ENCODE data around the gene DYRK1A. TPM values are rescaled to one million over a fixed set of nuclear protein-coding genes. Genes with fewer than 3 reads are reported as not detected.
A peak's percentile ranks its signal among the peaks of the same experiment; 100 is the strongest.

The DYRK1A gene
- total and polyA plus RNA-seq, 2 experiments from 2014 or later, result 4.2 to 61.7 TPM

- no peak overlapping the region for H3K4me3 ChIP-seq
- no peak overlapping the region for H3K27ac ChIP-seq
- DNase-seq (ENCODE audit: low read depth in 1 of 2, low spot score in 1 of 2), result no peak
- no peaks in the 10 kb centered on the region for H3K27me3 ChIP-seq
- TF ChIP-seq, protein P1, sequence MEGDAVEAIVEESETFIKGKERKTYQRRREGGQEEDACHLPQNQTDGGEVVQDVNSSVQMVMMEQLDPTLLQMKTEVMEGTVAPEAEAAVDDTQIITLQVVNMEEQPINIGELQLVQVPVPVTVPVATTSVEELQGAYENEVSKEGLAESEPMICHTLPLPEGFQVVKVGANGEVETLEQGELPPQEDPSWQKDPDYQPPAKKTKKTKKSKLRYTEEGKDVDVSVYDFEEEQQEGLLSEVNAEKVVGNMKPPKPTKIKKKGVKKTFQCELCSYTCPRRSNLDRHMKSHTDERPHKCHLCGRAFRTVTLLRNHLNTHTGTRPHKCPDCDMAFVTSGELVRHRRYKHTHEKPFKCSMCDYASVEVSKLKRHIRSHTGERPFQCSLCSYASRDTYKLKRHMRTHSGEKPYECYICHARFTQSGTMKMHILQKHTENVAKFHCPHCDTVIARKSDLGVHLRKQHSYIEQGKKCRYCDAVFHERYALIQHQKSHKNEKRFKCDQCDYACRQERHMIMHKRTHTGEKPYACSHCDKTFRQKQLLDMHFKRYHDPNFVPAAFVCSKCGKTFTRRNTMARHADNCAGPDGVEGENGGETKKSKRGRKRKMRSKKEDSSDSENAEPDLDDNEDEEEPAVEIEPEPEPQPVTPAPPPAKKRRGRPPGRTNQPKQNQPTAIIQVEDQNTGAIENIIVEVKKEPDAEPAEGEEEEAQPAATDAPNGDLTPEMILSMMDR (IDR thresholded peaks at IDR 0.05; ENCODE audit: low read depth, low read length), result no peak
- H3K4me1 ChIP-seq (ENCODE audit: low read depth), result peaks cover 34% of the 10 kb centered on the region
- no peaks in the 10 kb centered on the region for H3K9me3 ChIP-seq (ENCODE audit: low read depth)
- H3K36me3 ChIP-seq, result no peaks in the 10 kb centered on the region
Measured at GRCh38 chr21:37381883-37382585, 15.5 kb downstream of the DYRK1A start.

DNA sequence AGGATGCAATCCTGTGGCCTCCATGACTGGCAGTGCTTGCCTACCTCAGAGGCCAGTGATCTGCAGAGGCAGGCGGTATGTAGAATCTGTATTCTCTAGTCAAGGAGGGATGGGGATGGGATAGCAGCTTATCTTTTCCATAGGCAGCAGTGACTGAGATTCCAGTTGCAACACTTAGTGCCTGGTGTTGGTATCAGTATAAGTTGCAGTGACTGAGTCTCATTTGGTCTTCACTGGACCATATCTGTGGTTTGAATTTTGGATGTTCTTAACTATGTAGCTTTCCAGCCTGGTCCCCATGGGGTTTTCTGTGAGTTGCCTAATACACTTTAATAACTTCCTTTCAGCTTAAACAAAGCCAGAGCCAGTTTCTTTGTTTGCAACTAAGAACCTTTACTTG, 16.5 kb downstream of the DYRK1A start:
- Histone ChIP-seq H3K4me3 (no peak overlapping the region), H3K9me3 (ENCODE audit: low read depth) (no peaks in the 10 kb centered on the region), H3K27ac (no peak overlapping the region), H3K4me1 (ENCODE audit: low read depth) (peaks cover 34% of the 10 kb centered on the region), H3K27me3 (no peaks in the 10 kb centered on the region), H3K36me3 (no peaks in the 10 kb centered on the region)
- TF ChIP-seq, protein P1 (IDR thresholded peaks at IDR 0.05; ENCODE audit: low read depth, low read length), result no peak
- peak in 1 of 2 donors; percentile 78 for DNase-seq (ENCODE audit: low read depth in 1 of 2, low spot score in 1 of 2)

DNA sequence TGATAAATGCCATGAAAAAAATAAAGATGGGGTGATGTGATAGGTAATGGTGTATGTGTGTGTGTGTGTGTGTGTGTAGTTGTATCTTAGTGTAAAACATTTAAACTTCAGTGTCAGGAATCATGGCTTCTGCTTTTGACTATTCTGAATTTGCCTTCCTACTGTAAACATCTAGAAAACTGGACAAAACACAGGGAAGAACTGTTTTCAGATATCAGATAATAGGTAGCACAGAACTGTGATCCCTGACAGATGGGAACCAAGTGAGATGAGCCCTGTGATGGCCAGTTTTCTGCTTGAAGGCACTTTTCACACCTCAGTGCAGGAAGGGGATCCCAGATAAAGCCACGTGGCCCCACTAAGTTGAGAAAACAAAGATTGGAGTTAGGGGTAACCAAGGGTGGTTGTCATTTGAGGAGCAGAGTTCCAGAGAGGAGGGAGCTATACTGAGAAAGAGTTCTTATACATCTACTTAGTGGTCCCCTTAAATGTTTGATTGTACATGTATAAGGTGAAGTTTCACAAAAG, 17.3 kb downstream of the DYRK1A start:
- H3K9me3 ChIP-seq (ENCODE audit: low read depth), result no peaks in the 10 kb centered on the region
- no peak overlapping the region for H3K4me3 ChIP-seq
- TF ChIP-seq, protein P1 (IDR thresholded peaks at IDR 0.05; ENCODE audit: low read depth, low read length), result no peak
- H3K36me3 ChIP-seq, result no peaks in the 10 kb centered on the region
- H3K27me3 ChIP-seq, result no peaks in the 10 kb centered on the region
- H3K27ac ChIP-seq, result no peak overlapping the region
- DNase-seq (ENCODE audit: low read depth in 1 of 2, low spot score in 1 of 2), result no peak
- peaks cover 28% of the 10 kb centered on the region for H3K4me1 ChIP-seq (ENCODE audit: low read depth)

- H3K9me3 ChIP-seq (ENCODE audit: low read depth), result no peaks in the 10 kb centered on the region
- no peaks in the 10 kb centered on the region for H3K27me3 ChIP-seq
- H3K4me1 ChIP-seq (ENCODE audit: low read depth), result peaks cover 22% of the 10 kb centered on the region
- TF ChIP-seq, protein P1 (IDR thresholded peaks at IDR 0.05; ENCODE audit: low read depth, low read length), result no peak
- DNase-seq (ENCODE audit: low read depth in 1 of 2, low spot score in 1 of 2), result no peak
- no peak overlapping the region for H3K27ac ChIP-seq
- no peak overlapping the region for H3K4me3 ChIP-seq
- no peaks in the 10 kb centered on the region for H3K36me3 ChIP-seq
Measured at GRCh38 chr21:37384416-37384815, 17.8 kb downstream of the DYRK1A start.

DNA sequence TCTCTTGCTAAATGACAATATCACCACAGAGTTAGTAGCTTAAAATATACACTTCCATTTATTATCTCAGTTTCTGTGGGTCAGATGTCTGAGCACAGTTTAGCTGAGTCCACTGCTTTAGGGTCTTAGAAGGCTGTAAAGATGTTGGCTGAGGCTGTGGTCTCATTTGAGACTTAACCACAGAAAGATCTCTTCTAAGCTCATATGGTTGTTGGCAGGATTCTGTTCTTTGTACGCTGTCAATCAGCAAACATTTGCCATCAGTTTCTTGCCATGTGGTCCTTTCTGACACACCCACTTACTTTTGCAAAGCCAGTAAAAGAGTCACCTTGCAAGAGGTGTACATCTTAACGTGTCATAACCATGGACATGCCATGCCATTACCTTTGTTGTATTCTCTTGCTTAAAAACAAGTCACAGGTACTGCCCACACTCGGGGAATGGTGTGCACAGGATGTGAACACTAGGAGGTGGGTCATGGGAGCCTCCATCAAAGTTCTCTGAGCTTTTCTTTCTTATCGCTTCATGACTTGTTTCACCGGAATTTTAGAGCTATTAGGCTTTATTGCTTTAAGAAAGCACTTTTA, 18.7 kb downstream of the DYRK1A start:
- peaks cover 14% of the 10 kb centered on the region for H3K4me1 ChIP-seq (ENCODE audit: low read depth)
- no peaks in the 10 kb centered on the region for H3K27me3 ChIP-seq
- no peak overlapping the region for H3K27ac ChIP-seq
- no peaks in the 10 kb centered on the region for H3K36me3 ChIP-seq
- no peaks in the 10 kb centered on the region for H3K9me3 ChIP-seq (ENCODE audit: low read depth)
- H3K4me3 ChIP-seq, result no peak overlapping the region
- TF ChIP-seq, protein P1 (IDR thresholded peaks at IDR 0.05; ENCODE audit: low read depth, low read length), result no peak
- no peak for DNase-seq (ENCODE audit: low read depth in 1 of 2, low spot score in 1 of 2)

Measured in cardiac muscle cell (in vitro differentiated cells and primary cell).